Measurements from ENCODE around the gene KRTAP9-8. TPM values are rescaled to one million over a fixed set of nuclear protein-coding genes. Genes with fewer than 3 reads are reported as not detected.
"Not testable (repeated sequence)": the region's sequence is repeated elsewhere in the genome, so short reads cannot be mapped to it uniquely, and the experiment has no call there.

Gene KRTAP9-8
- not detected for polyA plus RNA-seq (ENCODE audit: insufficient read length in 4 of 4)

GRCh38 chr17:41237949-41238437 lies at the start of gene KRTAP9-8:
TSS of gene KRTAP9-8 (plus strand) at chr17:41237999. CDS start at chr17:41238052, 53 bp downstream.
- DNase-seq (ENCODE audit: low read depth in 4 of 4, low spot score in 2 of 4), result not testable (repeated sequence)

- DNase-seq (ENCODE audit: low read depth in 4 of 4, low spot score in 2 of 4), result not testable (repeated sequence)
Observed at GRCh38 chr17:41189837-41190318, 47.9 kb upstream of the KRTAP9-8 start, which contains the start of gene KRTAP9-1. TSS of gene KRTAP9-1 (plus strand) at chr17:41189887. CDS start at chr17:41189887, 0 bp downstream.

GRCh38 chr17:41190328-41190727 lies 47.5 kb upstream of the KRTAP9-8 start:
- no peak for DNase-seq (ENCODE audit: low read depth in 4 of 4, low spot score in 2 of 4)

GRCh38 chr17:41196068-41196467 lies 41.7 kb upstream of the KRTAP9-8 start:
- DNase-seq (ENCODE audit: low read depth in 4 of 4, low spot score in 2 of 4), result no peak

GRCh38 chr17:41199421-41200078 lies 38.2 kb upstream of the KRTAP9-8 start:
- no peak for DNase-seq (ENCODE audit: low read depth in 4 of 4, low spot score in 2 of 4)

GRCh38 chr17:41211845-41212466 lies 25.8 kb upstream of the KRTAP9-8 start:
- DNase-seq (ENCODE audit: low read depth in 4 of 4, low spot score in 2 of 4), result no peak

GRCh38 chr17:41212524-41213169 lies 25.2 kb upstream of the KRTAP9-8 start:
- no peak for DNase-seq (ENCODE audit: low read depth in 4 of 4, low spot score in 2 of 4)

GRCh38 chr17:41215681-41216080 lies 22.1 kb upstream of the KRTAP9-8 start:
- no peak for DNase-seq (ENCODE audit: low read depth in 4 of 4, low spot score in 2 of 4)

- no peak for DNase-seq (ENCODE audit: low read depth in 4 of 4, low spot score in 2 of 4)
Observed at GRCh38 chr17:41223821-41224220, 14.0 kb upstream of the KRTAP9-8 start.

- DNase-seq (ENCODE audit: low read depth in 4 of 4, low spot score in 2 of 4), result no peak
Observed at GRCh38 chr17:41226051-41226450, 11.7 kb upstream of the KRTAP9-8 start.

GRCh38 chr17:41226598-41227095 lies 11.2 kb upstream of the KRTAP9-8 start, which contains the start of gene KRTAP9-2:
TSS of gene KRTAP9-2 (plus strand) at chr17:41226648. CDS start at chr17:41226655, 7 bp downstream.
- not testable (repeated sequence) for DNase-seq (ENCODE audit: low read depth in 4 of 4, low spot score in 2 of 4)

- DNase-seq (ENCODE audit: low read depth in 4 of 4, low spot score in 2 of 4), result no peak
Observed at GRCh38 chr17:41230094-41230493, 7.7 kb upstream of the KRTAP9-8 start.

GRCh38 chr17:41231731-41232130 lies 6.1 kb upstream of the KRTAP9-8 start:
- no peak for DNase-seq (ENCODE audit: low read depth in 4 of 4, low spot score in 2 of 4)

GRCh38 chr17:41232399-41233105 lies 5.2 kb upstream of the KRTAP9-8 start, which contains the start of gene KRTAP9-3:
TSS of gene KRTAP9-3 (plus strand) at chr17:41232449. CDS start at chr17:41232502, 53 bp downstream.
- DNase-seq (ENCODE audit: low read depth in 4 of 4, low spot score in 2 of 4), result not testable (repeated sequence)

GRCh38 chr17:41237116-41237515 lies 683 bp upstream of the KRTAP9-8 start:
- DNase-seq (ENCODE audit: low read depth in 4 of 4, low spot score in 2 of 4), result not testable (repeated sequence)

GRCh38 chr17:41246995-41247787 lies 9.4 kb downstream of the KRTAP9-8 start:
- DNase-seq (ENCODE audit: low read depth in 4 of 4, low spot score in 2 of 4), result not testable (repeated sequence)

- not testable (repeated sequence) for DNase-seq (ENCODE audit: low read depth in 4 of 4, low spot score in 2 of 4)
Observed at GRCh38 chr17:41249637-41250240, 11.9 kb downstream of the KRTAP9-8 start, which contains the start of gene KRTAP9-4. TSS of gene KRTAP9-4 (plus strand) at chr17:41249687. CDS start at chr17:41249721, 34 bp downstream.

GRCh38 chr17:41251261-41251660 lies 13.5 kb downstream of the KRTAP9-8 start:
- no peak for DNase-seq (ENCODE audit: low read depth in 4 of 4, low spot score in 2 of 4)

- no peak for DNase-seq (ENCODE audit: low read depth in 4 of 4, low spot score in 2 of 4)
Observed at GRCh38 chr17:41254861-41255260, 17.1 kb downstream of the KRTAP9-8 start.
